Mesothelial cell of epicardium (in vitro differentiated cells): ENCODE data around the gene FCMR. TPM values are rescaled to one million over a fixed set of nuclear protein-coding genes. Genes with fewer than 3 reads are reported as not detected.

Experiments used
- DNase-seq, 2 experiments: peaks; one replicate each; pipeline ENCODE4 v3.0.0; 2021; ENCODE audit warnings: low spot score in 2 of 2; ENCODE audit not compliant: unreplicated experiment in 2 of 2
- H3K27ac Mint-ChIP-seq: 2 replicates; pipeline ENCODE4 v1.8.0; 2021; ENCODE audit warnings: mixed read lengths
- H3K27me3 Mint-ChIP-seq: 2 replicates; pipeline ENCODE4 v1.8.0; 2021; ENCODE audit warnings: low read depth, mixed read lengths
- H3K36me3 Mint-ChIP-seq: 2 replicates; pipeline ENCODE4 v1.8.0; 2021; ENCODE audit warnings: mixed read lengths
- H3K4me1 Mint-ChIP-seq: 2 replicates; pipeline ENCODE4 v1.8.0; 2021; ENCODE audit warnings: mixed read lengths
- H3K4me3 Mint-ChIP-seq: 2 replicates; pipeline ENCODE4 v1.8.0; 2021; ENCODE audit warnings: mild to moderate bottlenecking, moderate library complexity, mixed read lengths
- H3K9me3 Mint-ChIP-seq: 2 replicates; pipeline ENCODE4 v1.8.0; 2021; ENCODE audit warnings: mixed read lengths
- CTCF ChIP-seq: fragments of 200-600 bp; sonication (generic); IDR thresholded peaks from one replicate; pipeline ENCODE4 v1.5.0; 2021; ENCODE audit warnings: antibody characterized with exemption; ENCODE audit not compliant: unreplicated experiment
- total RNA-seq: library from RNA; stranded (reverse); gene quantifications from 3 replicates; pipeline ENCODE4 v1.2.1, GENCODE V29; 2021

The FCMR gene
- total RNA-seq, 1 donor from 2014 or later = not detected

DNA sequence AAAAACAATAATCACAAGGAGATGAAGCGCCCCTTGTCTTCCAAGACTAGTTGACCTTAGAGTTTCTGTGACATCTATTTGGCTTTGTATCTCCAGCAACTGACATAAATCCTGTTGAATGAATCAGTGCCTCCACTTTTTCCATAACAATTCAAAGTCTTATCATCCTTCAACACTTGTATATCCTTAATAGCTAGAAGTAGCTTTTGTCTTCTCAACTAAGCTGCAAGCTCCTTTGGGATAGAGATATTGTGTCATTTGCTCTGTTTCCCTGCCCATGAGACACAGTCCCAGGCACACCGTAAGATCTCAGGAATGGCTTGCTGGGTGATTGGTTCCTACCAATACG lies 18.8 kb upstream of the FCMR start:
- DNase-seq = no peak
- H3K36me3 Mint-ChIP-seq = no peaks in the 10 kb centered on the region
- H3K9me3 Mint-ChIP-seq = no peaks in the 10 kb centered on the region
- peaks cover 4% of the 10 kb centered on the region for H3K4me1 Mint-ChIP-seq
- H3K27me3 Mint-ChIP-seq = peaks cover 70% of the 10 kb centered on the region
- H3K27ac Mint-ChIP-seq = no peak overlapping the region
- TF ChIP-seq CTCF = no peak
- H3K4me3 Mint-ChIP-seq = no peak overlapping the region

- Mint-ChIP-seq H3K36me3 (no peaks in the 10 kb centered on the region), H3K4me1 (peaks cover 4% of the 10 kb centered on the region), H3K27me3 (peaks cover 69% of the 10 kb centered on the region), H3K27ac (no peak overlapping the region), H3K9me3 (no peaks in the 10 kb centered on the region), H3K4me3 (no peak overlapping the region)
- TF ChIP-seq CTCF = no peak
- DNase-seq = no peak
Measured at GRCh38 chr1:206939841-206940587, 18.3 kb upstream of the FCMR start.

DNA sequence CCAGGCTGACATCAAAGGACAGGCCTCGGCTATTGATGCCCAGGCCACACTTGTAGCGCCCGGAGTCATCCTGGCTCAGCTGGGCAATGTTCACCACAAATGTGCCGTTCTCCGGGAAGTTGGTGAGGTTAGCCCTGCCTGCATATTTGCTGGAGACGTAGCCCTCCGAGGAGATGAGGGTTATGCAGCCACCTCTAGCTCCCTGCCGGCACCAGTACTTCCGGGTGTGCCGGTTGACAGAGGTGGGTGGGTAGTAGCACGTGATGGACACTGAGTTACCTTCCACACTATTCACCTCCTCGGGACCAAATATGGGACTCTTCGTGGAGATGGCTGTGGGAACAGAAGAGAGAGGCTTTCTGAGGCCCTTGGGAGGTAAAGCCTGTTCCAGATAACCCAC lies 17.4 kb upstream of the FCMR start:
- H3K27ac Mint-ChIP-seq = no peak overlapping the region
- TF ChIP-seq CTCF = no peak
- no peaks in the 10 kb centered on the region for H3K9me3 Mint-ChIP-seq
- DNase-seq = no peak
- peaks cover 68% of the 10 kb centered on the region for H3K27me3 Mint-ChIP-seq
- H3K4me3 Mint-ChIP-seq = no peak overlapping the region
- no peaks in the 10 kb centered on the region for H3K36me3 Mint-ChIP-seq
- H3K4me1 Mint-ChIP-seq = peaks cover 4% of the 10 kb centered on the region

- H3K27ac Mint-ChIP-seq = no peak overlapping the region
- no peaks in the 10 kb centered on the region for H3K36me3 Mint-ChIP-seq
- peaks cover 4% of the 10 kb centered on the region for H3K4me1 Mint-ChIP-seq
- TF ChIP-seq CTCF = no peak
- peaks cover 52% of the 10 kb centered on the region for H3K27me3 Mint-ChIP-seq
- no peaks in the 10 kb centered on the region for H3K9me3 Mint-ChIP-seq
- DNase-seq = no peak
- no peak overlapping the region for H3K4me3 Mint-ChIP-seq
Measured at GRCh38 chr1:206937425-206937824, 15.7 kb upstream of the FCMR start.

GRCh38 chr1:206935491-206936067 lies 13.8 kb upstream of the FCMR start:
- peak; percentile 54 for TF ChIP-seq CTCF
- H3K27ac Mint-ChIP-seq = no peak overlapping the region
- no peaks in the 10 kb centered on the region for H3K4me1 Mint-ChIP-seq
- H3K9me3 Mint-ChIP-seq = no peaks in the 10 kb centered on the region
- DNase-seq = peak in 1 of 2 experiments; percentile 42
- peaks cover 37% of the 10 kb centered on the region for H3K27me3 Mint-ChIP-seq
- no peak overlapping the region for H3K4me3 Mint-ChIP-seq
- no peaks in the 10 kb centered on the region for H3K36me3 Mint-ChIP-seq
